Activated CD4-positive, alpha-beta T cell treated with anti-CD3 and anti-CD28 coated beads, Interleukin-2, Interleukin-4, amounts not matched to agents 100 ng/mL and 50 ng/mL, durations not matched to agents 16 hours and 8 hours (primary cell): ENCODE results near the gene MRPS30.
"Not testable (repeated sequence)": the region's sequence is repeated elsewhere in the genome, so short reads cannot be mapped to it uniquely, and the experiment has no call there.

Source experiments
- DNase-seq: peaks from one replicate; pipeline ENCODE4 v3.0.0-alpha.2; 2020; ENCODE audit warnings: low spot score

MRPS30 gene

GRCh38 chr5:44821164-44821563 is 12.4 kb downstream of the MRPS30 start:
- DNase-seq, result no peak

- not testable (repeated sequence) for DNase-seq
Measured at GRCh38 chr5:44824662-44825061, 15.9 kb downstream of the MRPS30 start.

- no peak for DNase-seq
Measured at GRCh38 chr5:44827681-44828080, 18.9 kb downstream of the MRPS30 start.

DNA sequence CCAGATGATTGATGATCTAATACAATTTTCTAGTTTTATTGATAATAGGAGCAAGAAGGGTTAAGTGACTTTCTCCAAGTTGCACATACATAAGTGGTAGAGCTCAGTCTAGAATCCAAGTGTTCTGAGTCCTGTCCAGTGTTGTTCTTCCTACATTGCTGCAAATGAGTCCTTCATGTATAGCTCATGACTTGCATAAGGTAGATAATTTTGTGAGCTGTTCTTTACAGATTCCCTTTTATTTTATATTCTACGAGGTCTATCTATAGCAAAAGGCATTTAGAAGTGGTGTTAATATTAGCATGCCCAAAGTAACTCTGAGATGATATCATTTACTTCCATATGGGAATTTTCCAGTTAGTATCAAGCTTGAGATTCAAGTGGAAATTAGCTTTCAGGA is 20.0 kb downstream of the MRPS30 start:
- DNase-seq, result no peak

DNA sequence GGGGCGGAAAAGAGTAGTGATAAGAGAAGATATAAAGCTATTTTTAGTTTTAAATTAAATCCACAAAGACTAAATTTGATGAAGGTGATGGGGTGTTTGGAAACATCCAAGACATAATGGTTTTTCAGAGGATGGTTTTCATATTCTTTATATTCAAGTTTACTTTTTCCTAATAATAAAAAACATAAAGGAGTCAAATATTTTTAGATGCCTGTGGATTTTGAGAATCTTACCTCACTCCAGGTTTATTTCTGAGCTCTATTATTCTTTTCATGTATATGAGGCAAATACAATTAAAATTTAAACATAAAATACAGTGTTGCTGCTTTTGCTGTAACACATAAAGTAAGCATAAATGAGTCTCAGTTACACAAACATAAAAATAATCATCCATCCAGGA is 22.2 kb downstream of the MRPS30 start:
- no peak for DNase-seq

DNA sequence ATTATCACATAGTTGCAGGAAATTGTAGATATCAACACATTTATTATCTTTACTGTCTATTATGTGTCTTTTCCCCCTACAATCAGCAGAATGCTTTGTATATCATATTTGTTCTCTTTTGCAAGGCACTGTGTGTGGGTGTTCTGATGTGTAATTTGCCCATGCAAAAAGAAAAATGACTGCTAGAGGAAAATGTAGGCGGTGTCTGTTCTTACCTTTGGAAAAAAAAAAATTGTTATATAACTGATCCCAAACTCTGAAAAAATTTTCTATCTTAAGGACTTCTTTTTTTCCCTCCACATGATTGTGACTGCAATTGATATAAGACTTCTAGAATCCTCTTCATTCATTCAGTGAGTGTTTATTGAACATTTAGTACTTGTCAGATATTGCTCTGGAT is 24.5 kb downstream of the MRPS30 start:
- DNase-seq, result no peak

DNA sequence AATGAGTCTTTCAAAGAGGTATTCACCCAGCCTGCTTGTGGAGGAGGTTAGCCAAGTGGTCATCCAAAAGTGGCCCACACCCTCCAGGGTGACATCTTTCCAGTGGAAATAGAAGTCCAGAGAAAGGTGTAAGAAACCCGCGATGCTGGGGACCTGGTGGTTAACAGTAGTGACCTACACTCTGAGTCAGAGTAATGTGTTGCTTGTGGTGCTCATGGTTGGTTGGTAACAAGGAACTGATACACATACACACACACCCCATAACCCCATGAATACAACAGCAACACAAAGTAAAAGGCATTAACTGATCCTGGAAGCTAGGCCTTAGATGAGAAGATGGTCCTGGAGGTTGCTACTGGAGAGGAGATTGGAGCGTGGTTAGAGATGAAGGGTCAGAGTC is 26.9 kb downstream of the MRPS30 start:
- no peak for DNase-seq

- no peak for DNase-seq
Measured at GRCh38 chr5:44839018-44839681, 30.4 kb downstream of the MRPS30 start.

- no peak for DNase-seq
Measured at GRCh38 chr5:44842496-44843282, 33.9 kb downstream of the MRPS30 start.

GRCh38 chr5:44844744-44845143 is 36.0 kb downstream of the MRPS30 start:
- DNase-seq, result no peak

DNA sequence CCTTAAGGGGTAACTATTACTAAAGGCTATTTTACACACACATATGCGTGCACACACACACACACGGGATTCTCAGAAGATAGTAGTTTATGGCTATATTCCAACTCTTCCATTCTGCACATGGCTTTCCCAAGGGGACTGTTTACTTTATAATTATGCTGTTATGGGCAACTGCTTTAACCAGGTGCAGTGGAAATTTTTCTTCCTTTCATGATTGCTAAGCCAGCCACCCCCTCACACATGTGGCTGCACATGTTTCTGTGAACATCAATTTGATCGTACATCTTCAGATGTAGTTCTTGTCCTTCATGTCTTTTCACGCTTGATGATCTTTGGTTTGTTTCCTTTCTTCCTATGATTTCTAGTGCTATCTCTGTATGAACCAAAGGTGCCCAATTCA is 37.0 kb downstream of the MRPS30 start:
- no peak for DNase-seq

DNA sequence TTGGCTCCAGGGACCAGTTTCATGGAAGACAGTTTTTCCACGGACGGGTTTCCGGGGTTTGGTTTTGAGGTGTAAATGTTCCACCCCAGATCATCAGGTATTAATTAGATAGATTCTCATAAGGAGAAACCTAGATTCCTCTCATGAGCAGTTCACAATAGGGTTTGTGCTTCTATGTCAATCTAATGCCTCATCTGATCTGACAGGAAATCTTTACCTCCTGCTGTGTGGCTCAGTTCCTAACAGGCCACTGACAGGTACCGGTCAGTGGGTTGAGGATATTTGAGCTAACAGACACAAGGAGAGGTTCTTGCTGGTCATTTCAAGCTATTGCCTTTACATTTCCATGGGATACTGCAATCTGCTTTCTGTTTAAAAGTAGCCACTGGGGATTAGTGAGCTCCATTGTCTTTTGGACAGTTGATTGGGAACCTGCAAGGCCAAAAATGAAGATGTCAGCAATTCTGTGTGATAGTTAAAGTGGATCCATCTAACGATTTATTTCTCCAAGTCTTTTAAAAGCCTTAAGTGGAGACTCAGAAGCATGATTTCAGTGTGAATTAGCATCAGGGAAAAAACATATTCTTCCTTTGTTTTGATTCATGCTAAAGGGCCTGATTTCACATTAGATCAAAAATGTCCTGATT is 38.6 kb downstream of the MRPS30 start:
- no peak for DNase-seq

GRCh38 chr5:44860267-44860666 is 51.5 kb downstream of the MRPS30 start:
- DNase-seq, result no peak

GRCh38 chr5:44862808-44863207 is 54.1 kb downstream of the MRPS30 start:
- no peak for DNase-seq
